Naive thymus-derived CD8-positive, alpha-beta T cell (primary cell): ENCODE data around the gene RPP25L. TPM values are rescaled to one million over a fixed set of nuclear protein-coding genes. Genes with fewer than 3 reads are reported as not detected.

Experiments
- ATAC-seq, 2 donors: fragments of 150-1000 bp; cut with Tn5 transposase in 1 of 2; sonication (Bioruptor Pico), chemical (Tn5 transposase) in 1 of 2; 1 replicate in 1 of 2; 2 replicates in 1 of 2; pipeline ENCODE4 v1.10.0; 2021; ENCODE audit warnings: mild to moderate bottlenecking in 2 of 2, moderate library complexity in 2 of 2
- POLR2A ChIA-PET: fragments of 350-600 bp; sonication (Branson Sonifier 250); formaldehyde crosslinking; loops from one replicate; lab custom pipeline; 2021; ENCODE audit warnings: antibody characterized with exemption; lab: Charles Lee
- DNase-seq, 10 donors: peaks; one replicate each; pipeline versions ENCODE4 v3.0.0 to v3.0.0-alpha.2; 2020 to 2022
- H3K27ac Mint-ChIP-seq, 10 donors: one replicate each; pipeline ENCODE4 v1.8.0; 2020 to 2022; ENCODE audit warnings: mild to moderate bottlenecking in 10 of 10, mixed read lengths in 10 of 10, moderate library complexity in 4 of 10, inconsistent platforms in 1 of 10
- H3K27me3 Mint-ChIP-seq, 5 donors: one replicate each; pipeline ENCODE4 v1.8.0; 2021 to 2022; ENCODE audit warnings: mixed read lengths in 5 of 5
- H3K36me3 Mint-ChIP-seq, 3 donors: one replicate each; pipeline ENCODE4 v1.8.0; 2020 to 2022; ENCODE audit warnings: mixed read lengths in 3 of 3, mild to moderate bottlenecking in 2 of 3, inconsistent platforms in 1 of 3
- H3K4me1 Mint-ChIP-seq, 4 donors: one replicate each; pipeline ENCODE4 v1.8.0; 2021 to 2022; ENCODE audit warnings: mixed read lengths in 4 of 4
- H3K4me3 Mint-ChIP-seq, 10 donors: one replicate each; pipeline ENCODE4 v1.8.0; 2020 to 2022; ENCODE audit warnings: mild to moderate bottlenecking in 10 of 10, mixed read lengths in 10 of 10, moderate library complexity in 6 of 10, inconsistent platforms in 1 of 10
- H3K9me3 Mint-ChIP-seq, 9 donors: one replicate each; pipeline ENCODE4 v1.8.0; 2020 to 2022; ENCODE audit warnings: mixed read lengths in 9 of 9, mild to moderate bottlenecking in 3 of 9, inconsistent platforms in 1 of 9, moderate library complexity in 1 of 9
- polyA plus RNA-seq, 3 donors: library from polyadenylated mRNA; unstranded; fragments of 300-500 nt; fragmentation: Illumina TruSeq; gene quantifications; one replicate each; pipeline ENCODE4 v1.2.3, GENCODE V29; 2021
- total RNA-seq, 8 experiments: library from RNA in 2 of 8; stranded (reverse) in 2 of 8; gene quantifications; one replicate each; pipeline ENCODE4 v1.2.3 and lab custom pipeline; 2021 to 2026

The RPP25L gene
- total and polyA plus RNA-seq, 5 experiments from 2014 or later, result 20.5 to 51.7 (median 28.7) TPM

GRCh38 chr9:34606190-34606589 is 5.7 kb downstream of the RPP25L start:
- ATAC-seq, result no peak
- no peaks in the 10 kb centered on the region for H3K36me3 Mint-ChIP-seq
- no peak for DNase-seq
- no peak overlapping the region for H3K27ac Mint-ChIP-seq
- POLR2A ChIA-PET, result interaction anchor here (1.4 kb wide), 1 partner anchor 14 kb away, joined by 4 read pairs; the partner anchor contains the start of gene DCTN3
- no peaks in the 10 kb centered on the region for H3K9me3 Mint-ChIP-seq
- H3K27me3 Mint-ChIP-seq, result peaks cover 0 to 8% (median 3%) of the 10 kb centered on the region in 5 donors
- H3K4me1 Mint-ChIP-seq, result peaks cover under 1 to 12% (median 11%) of the 10 kb centered on the region in 4 donors
- H3K4me3 Mint-ChIP-seq, result no peak overlapping the region

DNA sequence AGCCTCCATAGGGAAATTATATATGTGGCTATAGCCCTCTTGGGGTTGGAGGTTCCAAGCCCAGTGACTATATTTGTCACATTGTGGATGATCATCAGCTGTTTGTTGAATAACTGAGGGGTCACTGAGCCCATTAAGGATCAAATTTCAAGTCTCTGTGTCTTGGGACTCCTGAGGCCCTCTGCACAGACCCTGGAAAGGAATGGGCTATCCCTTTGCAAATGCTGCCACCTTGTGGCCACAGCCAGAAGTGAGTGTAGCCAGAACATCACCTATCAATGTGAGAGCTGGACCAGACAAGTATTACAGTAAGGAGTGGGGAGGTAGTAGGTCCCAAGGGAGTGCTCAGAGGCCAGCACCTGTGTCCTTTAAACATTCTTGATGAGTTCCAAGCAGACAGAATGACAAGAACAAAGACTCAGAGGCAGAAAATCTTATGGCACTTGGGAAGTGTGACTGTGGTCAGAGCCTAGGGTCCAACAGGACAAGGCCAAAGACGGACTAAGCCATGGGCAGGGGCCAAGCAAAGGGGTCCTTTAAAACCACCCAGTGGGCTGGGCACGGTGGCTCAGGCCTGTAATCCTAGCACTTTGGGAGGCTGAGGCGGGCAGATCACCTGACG is 8.2 kb downstream of the RPP25L start:
- Mint-ChIP-seq H3K36me3 (no peaks in the 10 kb centered on the region), H3K4me1 (no peaks in the 10 kb centered on the region), H3K4me3 (no peak overlapping the region), H3K27me3 (peaks cover 0 to 8% (median 3%) of the 10 kb centered on the region in 5 donors), H3K27ac (peak overlapping the region in 1 of 10 donors; percentile 30), H3K9me3 (no peaks in the 10 kb centered on the region)
- POLR2A ChIA-PET, result no interaction called here
- ATAC-seq, result peak; percentile 99
- DNase-seq, result peak; percentile 61 to 87 (median 77)

DNA sequence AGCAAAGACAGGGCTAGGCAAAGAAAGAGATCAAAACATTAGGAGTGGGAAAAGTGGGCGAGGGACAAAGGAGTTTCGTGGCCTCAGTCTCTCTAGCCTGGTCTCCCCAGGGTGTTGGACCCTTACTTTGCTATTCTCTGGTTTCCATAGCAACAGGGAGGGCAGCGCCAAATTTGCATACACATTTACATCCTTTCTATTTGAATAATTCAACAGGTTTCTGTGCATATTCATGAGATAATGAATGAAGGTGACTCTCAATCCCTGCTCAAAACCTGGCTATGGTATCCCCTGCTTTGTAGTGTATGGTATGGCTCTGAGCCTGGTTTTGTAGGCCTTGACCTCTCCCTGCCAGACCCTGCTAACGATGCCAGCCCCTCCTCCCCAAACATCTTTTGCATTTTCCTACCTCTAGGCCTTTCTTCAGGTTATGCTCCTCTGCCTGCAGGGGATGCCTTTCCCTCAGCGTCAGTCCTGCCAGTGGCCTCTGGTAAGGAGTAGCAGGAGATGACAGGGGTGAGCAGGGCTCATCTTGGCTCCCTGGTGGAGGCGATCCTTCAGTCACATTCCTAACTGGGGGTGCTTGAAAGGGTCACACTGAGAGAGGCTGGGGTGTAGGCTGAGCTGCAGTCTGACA is 9.8 kb downstream of the RPP25L start:
- no peaks in the 10 kb centered on the region for H3K9me3 Mint-ChIP-seq
- H3K4me3 Mint-ChIP-seq, result no peak overlapping the region
- no peaks in the 10 kb centered on the region for H3K36me3 Mint-ChIP-seq
- no peaks in the 10 kb centered on the region for H3K4me1 Mint-ChIP-seq
- peaks cover 3 to 14% (median 10%) of the 10 kb centered on the region in 5 donors for H3K27me3 Mint-ChIP-seq
- H3K27ac Mint-ChIP-seq, result no peak overlapping the region
- no peak for DNase-seq
- POLR2A ChIA-PET, result no interaction called here
- ATAC-seq, result no peak

DNA sequence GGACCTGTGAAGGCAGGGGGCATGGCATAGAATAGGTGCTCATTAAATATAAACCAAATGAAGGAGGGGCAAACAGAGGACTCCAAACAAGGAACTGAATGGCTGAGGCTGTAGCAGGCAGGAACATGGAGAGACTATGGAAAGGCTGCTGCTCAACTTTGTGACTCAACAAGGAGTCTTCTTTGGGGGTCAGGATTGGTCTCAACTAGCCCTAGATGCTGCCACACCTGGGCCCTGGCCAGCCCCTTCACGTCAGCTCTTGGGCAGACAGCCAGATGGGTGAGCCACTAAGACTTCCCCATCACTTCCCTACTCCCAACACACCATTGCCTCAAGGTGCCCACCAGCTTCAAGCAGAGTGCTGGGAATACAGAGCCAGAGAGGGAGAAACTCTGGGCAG is 11.0 kb downstream of the RPP25L start:
- DNase-seq (no peak), ATAC-seq (no peak)
- Mint-ChIP-seq H3K36me3 (no peaks in the 10 kb centered on the region), H3K4me1 (no peaks in the 10 kb centered on the region), H3K27me3 (peaks cover 11 to 22% (median 19%) of the 10 kb centered on the region in 5 donors), H3K27ac (no peak overlapping the region), H3K4me3 (no peak overlapping the region), H3K9me3 (no peaks in the 10 kb centered on the region)
- POLR2A ChIA-PET, result no interaction called here

- Mint-ChIP-seq H3K27ac (no peak overlapping the region), H3K27me3 (peaks cover 12 to 29% (median 22%) of the 10 kb centered on the region in 5 donors), H3K36me3 (peaks cover 0 to 5% (median 0%) of the 10 kb centered on the region in 3 donors), H3K9me3 (no peaks in the 10 kb centered on the region), H3K4me3 (no peak overlapping the region), H3K4me1 (no peaks in the 10 kb centered on the region)
- DNase-seq, result no peak
- no peak for ATAC-seq
- POLR2A ChIA-PET, result no interaction called here
Measured at GRCh38 chr9:34599546-34599945, 12.4 kb downstream of the RPP25L start.

DNA sequence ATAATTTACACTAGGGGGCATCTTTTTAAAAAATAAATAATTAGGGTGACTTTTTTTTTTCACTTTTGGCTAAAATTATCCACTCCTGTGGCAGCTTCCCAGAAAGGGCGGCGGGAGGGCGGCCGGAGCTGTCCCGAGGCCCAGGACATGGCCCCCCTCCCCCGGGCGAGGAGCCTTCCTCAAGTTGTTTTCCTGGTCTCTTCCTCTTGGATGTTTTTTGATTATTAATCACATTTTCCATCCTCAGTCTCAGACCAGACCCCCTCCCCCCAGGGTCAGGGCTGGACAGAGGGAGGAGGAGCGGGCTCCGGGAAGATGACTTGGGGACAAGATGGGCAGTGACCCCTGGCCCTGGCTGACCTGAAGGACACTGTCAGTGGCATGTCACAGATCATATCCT is 17.7 kb downstream of the RPP25L start:
- POLR2A ChIA-PET, result no interaction called here
- Mint-ChIP-seq H3K27ac (no peak overlapping the region), H3K4me1 (peaks cover 16 to 34% (median 22%) of the 10 kb centered on the region in 4 donors), H3K9me3 (no peaks in the 10 kb centered on the region), H3K27me3 (peaks cover 26 to 64% (median 48%) of the 10 kb centered on the region in 5 donors), H3K36me3 (peaks cover 0 to 5% (median 4%) of the 10 kb centered on the region in 3 donors), H3K4me3 (no peak overlapping the region)
- DNase-seq, result no peak
- no peak for ATAC-seq

DNA sequence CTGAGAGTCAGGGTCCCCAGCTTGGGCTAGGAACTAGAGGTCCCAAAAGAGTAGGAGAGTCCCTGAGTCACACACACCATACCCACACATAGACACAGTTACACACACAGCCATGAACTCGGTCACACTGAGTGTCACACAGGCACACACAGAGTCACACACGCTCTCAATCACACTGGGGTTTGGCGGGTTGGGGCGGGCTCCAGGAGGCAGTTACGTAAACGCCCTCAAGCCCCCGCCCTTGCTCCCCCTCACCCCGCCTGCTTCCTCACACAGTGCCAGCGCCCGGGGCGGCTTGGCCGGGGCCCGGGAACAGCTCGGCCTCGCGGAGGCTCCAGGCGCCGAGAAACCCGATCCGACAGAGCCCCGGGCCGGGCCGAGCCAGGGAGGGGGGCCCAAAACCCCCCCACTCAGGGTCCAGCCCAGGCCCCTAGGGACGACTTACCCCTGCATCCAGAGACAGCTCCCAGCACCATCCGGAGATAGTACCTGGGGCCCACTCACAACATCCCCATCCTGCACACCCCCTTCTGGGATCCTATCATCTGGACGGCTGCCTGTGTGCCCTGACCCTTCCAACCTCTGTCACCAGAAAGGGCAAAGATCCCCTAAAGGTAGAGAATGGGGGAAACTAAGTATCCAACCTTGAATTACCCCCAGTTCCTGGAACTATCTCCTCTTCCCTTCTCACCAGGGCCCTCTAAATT is 18.8 kb downstream of the RPP25L start:
- peaks cover 34 to 75% (median 58%) of the 10 kb centered on the region in 5 donors for H3K27me3 Mint-ChIP-seq
- peak; percentile 28 to 48 for ATAC-seq
- no peaks in the 10 kb centered on the region for H3K9me3 Mint-ChIP-seq
- H3K4me3 Mint-ChIP-seq, result peak overlapping the region in 9 of 10 donors; percentile 24 to 89 (median 76)
- POLR2A ChIA-PET, result no interaction called here
- no peak for DNase-seq
- peaks cover 23 to 44% (median 30%) of the 10 kb centered on the region in 4 donors for H3K4me1 Mint-ChIP-seq
- peaks cover 0 to 5% (median 4%) of the 10 kb centered on the region in 3 donors for H3K36me3 Mint-ChIP-seq
- peak overlapping the region in 1 of 10 donors; percentile 51 for H3K27ac Mint-ChIP-seq

DNA sequence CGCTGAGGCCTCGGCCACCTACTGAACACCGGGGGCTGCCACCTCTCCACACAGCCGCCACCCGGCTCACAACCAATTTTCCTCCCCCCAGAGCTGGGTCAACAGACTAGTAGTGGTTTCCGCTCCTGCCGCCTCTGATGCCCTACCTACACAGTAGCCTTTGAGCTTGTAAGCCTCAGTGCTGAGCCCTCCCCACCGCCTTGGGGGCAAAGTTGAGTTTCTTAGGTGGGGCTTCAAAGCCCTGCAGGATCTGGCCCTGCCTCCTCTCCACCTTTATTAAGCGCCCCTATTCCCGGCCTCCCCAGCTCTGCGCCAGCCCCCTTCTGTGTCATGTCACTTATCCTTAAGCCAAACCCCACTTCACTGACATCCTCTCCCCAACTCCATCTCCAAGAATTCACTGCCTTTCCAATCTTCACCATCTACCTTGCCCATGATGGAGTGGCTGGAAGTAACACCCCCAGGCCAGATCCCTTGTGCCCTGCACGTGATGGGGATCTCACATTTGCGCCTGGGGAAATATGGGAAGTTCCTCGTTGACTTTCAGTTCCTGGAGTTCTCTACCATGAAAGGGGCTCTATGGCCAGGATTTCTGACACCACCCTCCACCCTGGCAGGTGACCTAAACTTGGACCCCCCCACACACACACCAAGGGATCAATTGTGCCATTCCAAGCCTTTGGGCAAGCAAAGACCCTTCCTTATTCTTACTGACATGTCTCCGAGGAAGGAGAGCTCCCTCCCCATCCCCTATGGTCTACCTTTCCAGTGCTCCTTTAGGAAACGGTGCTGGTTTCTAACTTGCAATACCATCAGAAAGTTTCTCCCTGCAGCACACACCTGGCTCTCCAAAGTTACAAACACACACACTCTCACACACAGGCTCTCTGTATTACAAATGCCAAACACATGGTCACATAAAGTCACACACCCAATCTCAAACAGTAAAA is 19.7 kb downstream of the RPP25L start:
- POLR2A ChIA-PET, result interaction anchor here (1.2 kb wide), 1 partner anchor 13 kb away, joined by 3 read pairs; no protein-coding TSS in a partner anchor
- DNase-seq, result no peak
- H3K36me3 Mint-ChIP-seq, result peaks cover 0 to 5% (median 4%) of the 10 kb centered on the region in 3 donors
- H3K4me1 Mint-ChIP-seq, result peaks cover 23 to 44% (median 31%) of the 10 kb centered on the region in 4 donors
- H3K27ac Mint-ChIP-seq, result peak overlapping the region in 2 of 10 donors; percentile 51 to 56
- peak overlapping the region; percentile 61 to 89 (median 74) for H3K4me3 Mint-ChIP-seq
- peaks cover 38 to 75% (median 61%) of the 10 kb centered on the region in 5 donors for H3K27me3 Mint-ChIP-seq
- ATAC-seq, result peak; percentile 11 to 21
- no peaks in the 10 kb centered on the region for H3K9me3 Mint-ChIP-seq

- Mint-ChIP-seq H3K4me1 (peaks cover 23 to 44% (median 31%) of the 10 kb centered on the region in 4 donors), H3K4me3 (peak overlapping the region; percentile 61 to 89 (median 74)), H3K36me3 (peaks cover 0 to 5% (median 4%) of the 10 kb centered on the region in 3 donors), H3K27ac (peak overlapping the region in 1 of 10 donors; percentile 51), H3K9me3 (no peaks in the 10 kb centered on the region), H3K27me3 (peaks cover 43 to 76% (median 64%) of the 10 kb centered on the region in 5 donors)
- DNase-seq, result peak; percentile 45 to 83 (median 74)
- POLR2A ChIA-PET, result interaction anchor here (1.2 kb wide), 1 partner anchor 12 kb away, joined by 3 read pairs; no protein-coding TSS in a partner anchor
- ATAC-seq, result peak; percentile 76 to 87
Measured at GRCh38 chr9:34591248-34591916, 20.5 kb downstream of the RPP25L start.

DNA sequence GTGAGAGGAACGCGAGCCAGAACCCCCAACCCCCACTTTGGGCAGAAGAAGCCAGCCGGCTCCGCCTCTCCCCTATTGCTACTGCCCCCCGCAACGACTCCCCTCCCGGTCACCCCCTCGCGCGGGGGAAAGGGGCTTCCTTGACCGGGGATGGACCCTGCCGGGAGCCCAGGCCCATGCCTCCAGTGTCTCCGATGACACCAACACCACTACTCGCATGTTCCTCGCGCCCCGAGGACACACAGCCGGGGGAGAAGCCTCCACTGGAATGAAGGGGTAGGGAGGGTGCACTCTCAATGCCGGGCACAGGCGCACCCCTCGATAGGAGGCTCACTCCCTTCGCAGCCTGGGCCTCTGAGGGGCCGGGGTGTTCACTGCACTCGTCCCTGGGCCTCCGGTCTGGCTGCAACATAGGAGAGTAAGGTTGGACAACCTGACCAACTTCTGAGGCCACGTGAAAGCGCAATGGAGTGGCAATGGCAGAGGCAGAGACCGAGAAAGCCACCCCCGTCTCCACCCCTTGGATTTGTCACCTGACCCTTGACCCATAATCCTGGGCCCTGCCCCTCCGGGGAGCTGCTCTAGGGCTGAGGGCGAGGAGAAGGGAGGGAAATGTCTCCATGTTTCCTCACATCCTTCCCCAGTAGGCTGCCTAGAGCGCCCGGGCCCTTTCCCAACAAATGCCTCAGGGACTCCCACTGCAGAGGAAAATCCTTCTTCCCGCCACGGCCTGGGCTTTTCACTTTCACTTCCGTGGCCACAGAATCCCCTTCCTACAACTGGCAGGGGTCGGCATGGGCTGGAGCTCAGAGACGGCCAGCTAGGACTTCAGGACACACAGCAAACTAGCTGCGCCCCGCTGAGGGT is 21.3 kb downstream of the RPP25L start:
- Mint-ChIP-seq H3K27ac (no peak overlapping the region), H3K36me3 (peaks cover 0 to 5% (median 5%) of the 10 kb centered on the region in 3 donors), H3K4me1 (peaks cover 25 to 44% (median 31%) of the 10 kb centered on the region in 4 donors), H3K27me3 (peaks cover 45 to 79% (median 68%) of the 10 kb centered on the region in 5 donors), H3K9me3 (no peaks in the 10 kb centered on the region), H3K4me3 (peak overlapping the region; percentile 61 to 89 (median 74))
- peak; percentile 11 to 27 for ATAC-seq
- POLR2A ChIA-PET, result interaction anchor here (1.2 kb wide), 1 partner anchor 11 kb away, joined by 3 read pairs; no protein-coding TSS in a partner anchor
- DNase-seq, result peak in 1 of 10 donors; percentile 18
